OCI-LY1 (cell line): ENCODE measurements around the gene CRIM1.

ENCODE experiments used
- H2AFZ ChIP-seq: fragments of 200-600 bp; sonication (generic), shearing (Covaris generic); 2 replicates; pipeline ENCODE4 v1.6.0; 2014; ENCODE audit warnings: antibody characterized with exemption, mild to moderate bottlenecking, low read length
- H3F3A ChIP-seq: fragments of 200-600 bp; sonication (generic), shearing (Covaris generic); 2 replicates; pipeline ENCODE4 v1.6.0; 2014; ENCODE audit warnings: mild to moderate bottlenecking, antibody characterized with exemption, low read length, moderate library complexity; ENCODE audit not compliant: insufficient read depth
- H3K27ac ChIP-seq: fragments of 200-600 bp; sonication (generic); 2 replicates; pipeline ENCODE4 v1.5.1; 2014; ENCODE audit warnings: low read length, mixed run types, mild to moderate bottlenecking, low read depth; ENCODE audit not compliant: poor library complexity, severe bottlenecking
- H3K27me3 ChIP-seq: fragments of 200-600 bp; sonication (generic); 2 replicates; pipeline ENCODE4 v1.6.0; 2014; ENCODE audit warnings: antibody characterized with exemption, mild to moderate bottlenecking, low read length, moderate library complexity; ENCODE audit not compliant: insufficient read depth
- H3K36me3 ChIP-seq: fragments of 200-600 bp; sonication (generic); 2 replicates; pipeline ENCODE4 v1.6.1; 2014; ENCODE audit warnings: mild to moderate bottlenecking, antibody characterized with exemption, low read length, moderate library complexity, mixed read lengths; ENCODE audit not compliant: insufficient read depth
- H3K4me1 ChIP-seq: fragments of 200-600 bp; sonication (generic); 2 replicates; pipeline ENCODE4 v1.5.1; 2014; ENCODE audit warnings: mild to moderate bottlenecking, low read length, moderate library complexity; ENCODE audit not compliant: insufficient read depth, severe bottlenecking
- H3K4me2 ChIP-seq: fragments of 200-600 bp; sonication (generic), shearing (Covaris generic); 2 replicates; pipeline ENCODE4 v1.6.1; 2014; ENCODE audit warnings: low read length
- H3K4me3 ChIP-seq: fragments of 200-600 bp; sonication (generic); 2 replicates; pipeline ENCODE4 v1.5.1; 2014; ENCODE audit warnings: low read length, low read depth, mild to moderate bottlenecking, mixed read lengths; ENCODE audit not compliant: poor library complexity, severe bottlenecking
- H3K79me2 ChIP-seq: fragments of 200-600 bp; shearing (Covaris generic); 2 replicates; pipeline ENCODE4 v1.6.1; 2016; ENCODE audit warnings: mixed run types, low read length, mixed read lengths; ENCODE audit not compliant: insufficient read depth
- H3K9ac ChIP-seq: fragments of 200-600 bp; sonication (generic), shearing (Covaris generic); 2 replicates; pipeline ENCODE4 v1.6.1; 2014; ENCODE audit warnings: mild to moderate bottlenecking, low read length, mixed read lengths
- H3K9me2 ChIP-seq: fragments of 200-600 bp; sonication (generic), shearing (Covaris generic); 2 replicates; pipeline ENCODE4 v1.6.1; 2014; ENCODE audit warnings: low read depth, mild to moderate bottlenecking, low read length, mixed read lengths
- H3K9me3 ChIP-seq: fragments of 200-600 bp; shearing (Covaris generic); 2 replicates; pipeline ENCODE4 v1.6.1; 2014; ENCODE audit warnings: low read length, mixed read lengths
- H4K20me1 ChIP-seq: fragments of 200-600 bp; sonication (generic), shearing (Covaris generic); 2 replicates; pipeline ENCODE4 v1.6.0; 2016; ENCODE audit warnings: mild to moderate bottlenecking, low read length; ENCODE audit not compliant: insufficient read depth
- EZH2 ChIP-seq: fragments of 200-600 bp; sonication (generic), shearing (Covaris generic); IDR thresholded peaks from 2 replicates; pipeline ENCODE4 v1.8.0; 2017; ENCODE audit warnings: borderline replicate concordance, mixed run types, mild to moderate bottlenecking, antibody characterized with exemption, low read length, moderate library complexity, mixed read lengths
- TF ChIP-seq, protein P1 (sequence below): fragments of 200-600 bp; sonication (generic), shearing (Covaris generic); IDR thresholded peaks from 2 replicates; pipeline ENCODE4 v1.5.1; 2017; ENCODE audit warnings: mild to moderate bottlenecking, antibody characterized with exemption, low read length, moderate library complexity, mixed read lengths

CRIM1 gene

DNA sequence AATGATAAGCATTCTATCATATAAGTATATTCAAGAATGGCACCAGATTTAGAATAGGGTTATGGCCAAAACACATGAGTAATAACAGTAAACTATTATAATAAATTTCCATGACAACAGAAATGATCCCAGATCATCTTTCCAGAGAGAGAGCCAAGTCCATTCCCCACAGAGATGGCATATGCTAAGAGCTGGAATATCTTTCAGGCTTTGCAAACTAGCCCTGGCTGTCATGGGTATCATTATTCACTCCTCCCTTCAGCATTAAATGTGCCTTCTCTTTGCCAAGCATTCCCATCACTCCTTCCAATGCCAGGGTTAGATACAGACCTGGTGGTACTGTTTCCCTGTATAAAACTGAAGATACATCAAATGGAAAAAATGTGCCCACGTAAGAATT, 231.5 kb downstream of the CRIM1 start:
- no peak overlapping the region for H3K4me2 ChIP-seq
- no peaks in the 10 kb centered on the region for H3K79me2 ChIP-seq
- H3F3A ChIP-seq: no peaks in the 10 kb centered on the region
- no peak overlapping the region for H3K9ac ChIP-seq
- no peaks in the 10 kb centered on the region for H3K9me2 ChIP-seq
- H3K36me3 ChIP-seq: peaks cover 64% of the 10 kb centered on the region
- TF ChIP-seq EZH2: no peak
- TF ChIP-seq, protein P1, sequence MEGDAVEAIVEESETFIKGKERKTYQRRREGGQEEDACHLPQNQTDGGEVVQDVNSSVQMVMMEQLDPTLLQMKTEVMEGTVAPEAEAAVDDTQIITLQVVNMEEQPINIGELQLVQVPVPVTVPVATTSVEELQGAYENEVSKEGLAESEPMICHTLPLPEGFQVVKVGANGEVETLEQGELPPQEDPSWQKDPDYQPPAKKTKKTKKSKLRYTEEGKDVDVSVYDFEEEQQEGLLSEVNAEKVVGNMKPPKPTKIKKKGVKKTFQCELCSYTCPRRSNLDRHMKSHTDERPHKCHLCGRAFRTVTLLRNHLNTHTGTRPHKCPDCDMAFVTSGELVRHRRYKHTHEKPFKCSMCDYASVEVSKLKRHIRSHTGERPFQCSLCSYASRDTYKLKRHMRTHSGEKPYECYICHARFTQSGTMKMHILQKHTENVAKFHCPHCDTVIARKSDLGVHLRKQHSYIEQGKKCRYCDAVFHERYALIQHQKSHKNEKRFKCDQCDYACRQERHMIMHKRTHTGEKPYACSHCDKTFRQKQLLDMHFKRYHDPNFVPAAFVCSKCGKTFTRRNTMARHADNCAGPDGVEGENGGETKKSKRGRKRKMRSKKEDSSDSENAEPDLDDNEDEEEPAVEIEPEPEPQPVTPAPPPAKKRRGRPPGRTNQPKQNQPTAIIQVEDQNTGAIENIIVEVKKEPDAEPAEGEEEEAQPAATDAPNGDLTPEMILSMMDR: no peak
- H3K27ac ChIP-seq: no peak overlapping the region
- no peaks in the 10 kb centered on the region for H4K20me1 ChIP-seq
- H2AFZ ChIP-seq: no peak overlapping the region
- no peaks in the 10 kb centered on the region for H3K9me3 ChIP-seq
- no peaks in the 10 kb centered on the region for H3K27me3 ChIP-seq
- H3K4me3 ChIP-seq: no peak overlapping the region
- no peaks in the 10 kb centered on the region for H3K4me1 ChIP-seq

DNA sequence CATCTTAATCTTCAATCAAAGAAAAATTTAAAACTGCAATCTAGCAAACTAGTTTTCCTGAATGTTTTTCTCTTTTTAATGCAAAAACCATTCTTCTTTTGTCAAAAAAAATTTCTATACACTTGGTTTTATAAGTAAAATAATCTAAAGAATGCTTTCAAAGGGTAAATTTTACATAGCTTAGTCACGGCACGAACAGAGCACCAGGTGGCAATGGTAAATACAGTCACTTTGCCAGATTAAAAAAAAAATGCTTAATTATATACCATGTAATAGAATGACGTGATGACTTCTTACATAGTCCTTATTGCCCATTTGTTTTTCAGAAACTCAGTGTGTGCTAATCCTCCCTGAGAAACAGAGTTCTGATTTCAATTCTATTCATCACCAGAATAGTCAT, 232.0 kb downstream of the CRIM1 start:
- no peak overlapping the region for H3K4me2 ChIP-seq
- no peak overlapping the region for H3K9ac ChIP-seq
- no peaks in the 10 kb centered on the region for H3K4me1 ChIP-seq
- no peaks in the 10 kb centered on the region for H4K20me1 ChIP-seq
- H3K4me3 ChIP-seq: no peak overlapping the region
- no peak overlapping the region for H2AFZ ChIP-seq
- H3K36me3 ChIP-seq: peaks cover 60% of the 10 kb centered on the region
- TF ChIP-seq EZH2: no peak
- TF ChIP-seq, protein P1: no peak
- H3K9me2 ChIP-seq: no peaks in the 10 kb centered on the region
- H3K27ac ChIP-seq: no peak overlapping the region
- H3K79me2 ChIP-seq: no peaks in the 10 kb centered on the region
- no peaks in the 10 kb centered on the region for H3F3A ChIP-seq
- no peaks in the 10 kb centered on the region for H3K27me3 ChIP-seq
- no peaks in the 10 kb centered on the region for H3K9me3 ChIP-seq

DNA sequence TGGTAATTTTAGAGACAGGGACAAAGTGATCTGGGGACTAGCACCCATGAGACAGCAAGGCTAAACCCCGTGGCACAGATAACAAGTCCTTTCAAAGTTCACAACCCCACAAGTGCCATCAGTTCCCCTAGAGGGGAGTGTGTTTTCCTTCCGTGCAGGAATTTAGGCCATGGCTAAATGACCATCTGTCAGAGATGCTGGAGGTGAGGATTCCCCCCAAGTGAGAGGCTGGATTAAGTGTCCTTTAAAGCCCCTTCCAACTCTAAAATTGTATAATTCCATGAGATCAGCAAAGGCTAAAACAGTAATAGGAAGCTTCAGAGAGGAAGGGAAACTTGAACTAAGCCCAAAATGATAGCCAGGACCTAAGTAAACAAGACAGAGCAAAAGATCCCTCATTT, 233.7 kb downstream of the CRIM1 start:
- Histone ChIP-seq H3K4me1 (no peaks in the 10 kb centered on the region), H3K9ac (no peak overlapping the region), H3K79me2 (no peaks in the 10 kb centered on the region), H3K9me3 (no peaks in the 10 kb centered on the region), H3K27me3 (no peaks in the 10 kb centered on the region), H2AFZ (no peak overlapping the region), H4K20me1 (no peaks in the 10 kb centered on the region), H3K27ac (no peak overlapping the region), H3K9me2 (no peaks in the 10 kb centered on the region), H3K36me3 (peaks cover 43% of the 10 kb centered on the region; the same call in 1 of the 2 replicates), H3K4me2 (no peak overlapping the region), H3K4me3 (no peak overlapping the region), H3F3A (no peaks in the 10 kb centered on the region)
- TF ChIP-seq EZH2: no peak
- TF ChIP-seq, protein P1: no peak
